Placental pericyte (primary cell): ENCODE data around the gene SLCO1A2. TPM values are rescaled to one million over a fixed set of nuclear protein-coding genes. Genes with fewer than 3 reads are reported as not detected.

Experiments
- total RNA-seq: library from RNA; depleted of rRNA; stranded (reverse); fragments of >200 nt; gene quantifications from 2 replicates; pipeline ENCODE4 v1.2.3, GENCODE V29; 2012

SLCO1A2 gene
- total RNA-seq, result 0.22 and 0.29 TPM in 2 replicates

GRCh38 chr12:21334771-21335325 is at the start of gene SLCO1A2:
SLCO1A2 (minus strand) TSS chr12:21334917; CDS start chr12:21334647, 270 bp downstream.

GRCh38 chr12:21372602-21373001 is 37.9 kb upstream of the SLCO1A2 start, which contains the start of gene IAPP:
IAPP (plus strand) TSS chr12:21372902; CDS start chr12:21373352, 450 bp downstream.

Other genes with a start within 250 kb of the SLCO1A2 start
- not detected in 2 replicates for gene SLCO1B1, start 203.7 kb downstream of the SLCO1A2 start, total RNA-seq
- not detected in 2 replicates for gene IAPP, start 38.0 kb upstream of the SLCO1A2 start, total RNA-seq
- 17.3 and 20.6 TPM in 2 replicates for gene PYROXD1, start 102.7 kb upstream of the SLCO1A2 start, total RNA-seq
- 42.5 and 122 TPM in 2 replicates for gene RECQL, start 166.7 kb upstream of the SLCO1A2 start, total RNA-seq
- gene GOLT1B, start 166.9 kb upstream of the SLCO1A2 start, total RNA-seq, result 66.5 and 106 TPM in 2 replicates
- 0.29 and 0.44 TPM in 2 replicates for gene SPX, start 191.4 kb upstream of the SLCO1A2 start, total RNA-seq